Measurements from ENCODE around the gene PLPP4. TPM values are rescaled to one million over a fixed set of nuclear protein-coding genes. Genes with fewer than 3 reads are reported as not detected.

PLPP4 gene
- total and polyA plus RNA-seq, 2 donors (not counting 3 experiments of a cell fraction or from before 2014, with no cell fraction given) = 15.5 to 36.4 TPM

DNA sequence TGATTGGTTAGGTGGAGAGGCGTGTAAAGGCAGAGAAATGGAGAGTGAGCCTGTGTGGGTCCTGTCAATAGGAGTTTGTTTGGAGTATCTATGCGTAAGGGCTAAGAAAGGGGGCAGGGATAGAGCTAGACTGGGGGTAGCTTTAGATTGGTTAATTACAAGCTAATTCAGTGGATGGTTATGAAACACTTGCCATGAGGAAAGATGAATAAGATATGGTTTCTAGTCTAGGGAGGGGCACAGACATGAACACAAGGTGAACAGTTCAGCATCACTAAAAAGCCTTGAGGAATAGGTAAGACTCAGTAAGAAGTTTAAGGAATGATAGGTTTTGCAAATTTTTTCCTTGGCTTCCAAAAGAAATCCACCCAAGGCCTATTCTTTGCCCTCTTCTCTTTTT is 50.6 kb downstream of the PLPP4 start:
- no peak for DNase-seq (ENCODE audit: low read depth, low spot score)
- peaks cover 3% of the 10 kb centered on the region for H3K4me1 ChIP-seq (ENCODE audit: control insufficient read depth, extremely low read depth, insufficient read depth, low read length)
- H3K9me3 ChIP-seq (replicated peaks; ENCODE audit: control insufficient read depth, insufficient read depth, low read length) = no peaks in the 10 kb centered on the region
- H3K9ac ChIP-seq (replicated peaks; ENCODE audit: extremely low read depth, insufficient read depth, low read length) = no peak overlapping the region
- no peaks in the 10 kb centered on the region for H4K20me1 ChIP-seq (replicated peaks; ENCODE audit: control insufficient read depth, extremely low read depth, insufficient read depth, low read length)
- no peak overlapping the region for H3K27ac ChIP-seq (ENCODE audit: insufficient read depth, low read depth, low read length)
- CTCF ChIA-PET = interaction anchor here (1.5 kb wide), 1 partner anchor 30 kb away, joined by 3 read pairs; no protein-coding TSS in a partner anchor
- no peaks in the 10 kb centered on the region for H3K36me3 ChIP-seq (ENCODE audit: control insufficient read depth in 2 of 2, extremely low read depth in 1 of 2, insufficient read depth in 2 of 2, low read length in 2 of 2)
- H3K4me2 ChIP-seq (ENCODE audit: insufficient read depth, low read length) = no peak overlapping the region
- intact Hi-C loops (cut with micrococcal nuclease) (no loop called here), dilution Hi-C loops (cut with MboI; ENCODE audit: extremely low pct_ligation_motif_present, low sequenced_read_pairs) (no loop called here)
- TF ChIP-seq MYC (IDR thresholded peaks at IDR 0.05; ENCODE audit: low read depth, low read length) (no peak), POLR2AphosphoS5 (IDR thresholded peaks at IDR 0.05; ENCODE audit: insufficient read depth, low read depth, low read length) (no peak), EZH2 (IDR thresholded peaks at IDR 0.05; ENCODE audit: borderline replicate concordance, low read depth, low read length, severe bottlenecking) (no peak), GATA2 (IDR thresholded peaks at IDR 0.05; ENCODE audit: insufficient read depth, insufficient read length, low read depth, low read length) (no peak), FOS (IDR thresholded peaks at IDR 0.05; ENCODE audit: borderline replicate concordance, insufficient read depth, low read length) (no peak), POLR2A (IDR thresholded peaks at IDR 0.05; ENCODE audit: low read depth, low read length) (no peak), JUN (IDR thresholded peaks at IDR 0.05; ENCODE audit: borderline replicate concordance, insufficient read depth, insufficient read length, low read depth) (no peak), MAX (IDR thresholded peaks at IDR 0.05; ENCODE audit: insufficient read depth, insufficient read length) (no peak)
- TF ChIP-seq, protein P1, sequence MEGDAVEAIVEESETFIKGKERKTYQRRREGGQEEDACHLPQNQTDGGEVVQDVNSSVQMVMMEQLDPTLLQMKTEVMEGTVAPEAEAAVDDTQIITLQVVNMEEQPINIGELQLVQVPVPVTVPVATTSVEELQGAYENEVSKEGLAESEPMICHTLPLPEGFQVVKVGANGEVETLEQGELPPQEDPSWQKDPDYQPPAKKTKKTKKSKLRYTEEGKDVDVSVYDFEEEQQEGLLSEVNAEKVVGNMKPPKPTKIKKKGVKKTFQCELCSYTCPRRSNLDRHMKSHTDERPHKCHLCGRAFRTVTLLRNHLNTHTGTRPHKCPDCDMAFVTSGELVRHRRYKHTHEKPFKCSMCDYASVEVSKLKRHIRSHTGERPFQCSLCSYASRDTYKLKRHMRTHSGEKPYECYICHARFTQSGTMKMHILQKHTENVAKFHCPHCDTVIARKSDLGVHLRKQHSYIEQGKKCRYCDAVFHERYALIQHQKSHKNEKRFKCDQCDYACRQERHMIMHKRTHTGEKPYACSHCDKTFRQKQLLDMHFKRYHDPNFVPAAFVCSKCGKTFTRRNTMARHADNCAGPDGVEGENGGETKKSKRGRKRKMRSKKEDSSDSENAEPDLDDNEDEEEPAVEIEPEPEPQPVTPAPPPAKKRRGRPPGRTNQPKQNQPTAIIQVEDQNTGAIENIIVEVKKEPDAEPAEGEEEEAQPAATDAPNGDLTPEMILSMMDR (IDR thresholded peaks at IDR 0.05; ENCODE audit: extremely low read depth in 1 of 2, insufficient read depth in 1 of 2, low read depth in 1 of 2, low read length in 2 of 2) = no peak
- no peaks in the 10 kb centered on the region for H3K79me2 ChIP-seq (ENCODE audit: control insufficient read depth, insufficient read depth, low read length)
- no peaks in the 10 kb centered on the region for H3K27me3 ChIP-seq (ENCODE audit: control insufficient read depth in 2 of 2, insufficient read depth in 2 of 2, low read length in 2 of 2)
- POLR2A ChIA-PET = no interaction called here
- no peaks in the 10 kb centered on the region for H3K9me1 ChIP-seq (replicated peaks; ENCODE audit: control insufficient read depth, extremely low read depth, insufficient read depth, low read length)
- no peak overlapping the region for H3K4me3 ChIP-seq (replicated peaks in 1 of 3; ENCODE audit: insufficient read depth in 1 of 3, low read depth in 1 of 3, low read length in 3 of 3)
- no TSS peak for BruUV-seq (replicated peaks)
- H2AFZ ChIP-seq (ENCODE audit: low read depth, low read length) = no peak overlapping the region
- no peak for FAIRE-seq
